Chondrocyte (in vitro differentiated cells): ENCODE results near the gene INTS6. TPM values are rescaled to one million over a fixed set of nuclear protein-coding genes. Genes with fewer than 3 reads are reported as not detected.

ENCODE experiments used
- DNase-seq: peaks from one replicate; pipeline ENCODE4 v3.0.0; 2021; ENCODE audit warnings: mixed read lengths, low spot score
- H3K27ac Mint-ChIP-seq: one replicate; pipeline ENCODE4 v1.8.0; 2021; ENCODE audit warnings: mild to moderate bottlenecking, moderate library complexity, mixed read lengths; ENCODE audit not compliant: unreplicated experiment
- H3K27me3 Mint-ChIP-seq: 2 replicates; pipeline ENCODE4 v1.8.0; 2021; ENCODE audit warnings: low read depth, mixed read lengths
- H3K36me3 Mint-ChIP-seq: 2 replicates; pipeline ENCODE4 v1.8.0; 2021; ENCODE audit warnings: low read depth, mixed read lengths
- H3K4me1 Mint-ChIP-seq: 2 replicates; pipeline ENCODE4 v1.8.0; 2021; ENCODE audit warnings: low read depth, mild to moderate bottlenecking, mixed read lengths
- H3K4me3 Mint-ChIP-seq: one replicate; pipeline ENCODE4 v1.8.0; 2021; ENCODE audit warnings: mild to moderate bottlenecking, moderate library complexity, mixed read lengths; ENCODE audit not compliant: unreplicated experiment
- H3K9me3 Mint-ChIP-seq: 2 replicates; pipeline ENCODE4 v1.8.0; 2021; ENCODE audit warnings: low read depth, mixed read lengths
- CTCF ChIP-seq: fragments of 200-600 bp; sonication (generic); IDR thresholded peaks from 2 replicates; pipeline ENCODE4 v1.5.0; 2021; ENCODE audit warnings: antibody characterized with exemption, mild to moderate bottlenecking, moderate library complexity
- total RNA-seq: library from RNA; stranded (reverse); gene quantifications from 3 replicates; pipeline ENCODE4 v1.2.1, GENCODE V29; 2021

INTS6 gene
- total RNA-seq, 1 donor from 2014 or later = 25.6 TPM

GRCh38 chr13:51481656-51482055, 28.8 kb upstream of the INTS6 start:
- H3K27ac Mint-ChIP-seq = no peak overlapping the region
- no peak for TF ChIP-seq CTCF
- H3K4me3 Mint-ChIP-seq = no peak overlapping the region
- H3K4me1 Mint-ChIP-seq = no peaks in the 10 kb centered on the region
- peaks cover 5% of the 10 kb centered on the region for H3K9me3 Mint-ChIP-seq
- H3K36me3 Mint-ChIP-seq = no peaks in the 10 kb centered on the region
- DNase-seq = no peak
- H3K27me3 Mint-ChIP-seq = no peaks in the 10 kb centered on the region

- no peak overlapping the region for H3K4me3 Mint-ChIP-seq
- no peaks in the 10 kb centered on the region for H3K4me1 Mint-ChIP-seq
- H3K27me3 Mint-ChIP-seq = no peaks in the 10 kb centered on the region
- no peak overlapping the region for H3K27ac Mint-ChIP-seq
- TF ChIP-seq CTCF = no peak
- peaks cover 5% of the 10 kb centered on the region for H3K9me3 Mint-ChIP-seq
- no peak for DNase-seq
- H3K36me3 Mint-ChIP-seq = no peaks in the 10 kb centered on the region
Measured at GRCh38 chr13:51479199-51479523, 26.3 kb upstream of the INTS6 start.

- TF ChIP-seq CTCF = no peak
- H3K36me3 Mint-ChIP-seq = no peaks in the 10 kb centered on the region
- peaks cover 2% of the 10 kb centered on the region for H3K9me3 Mint-ChIP-seq
- H3K27ac Mint-ChIP-seq = no peak overlapping the region
- H3K27me3 Mint-ChIP-seq = no peaks in the 10 kb centered on the region
- H3K4me3 Mint-ChIP-seq = no peak overlapping the region
- H3K4me1 Mint-ChIP-seq = no peaks in the 10 kb centered on the region
- no peak for DNase-seq
Measured at GRCh38 chr13:51478418-51479198, 25.8 kb upstream of the INTS6 start.

- no peak overlapping the region for H3K4me3 Mint-ChIP-seq
- no peaks in the 10 kb centered on the region for H3K9me3 Mint-ChIP-seq
- TF ChIP-seq CTCF = no peak
- DNase-seq = no peak
- H3K27me3 Mint-ChIP-seq = no peaks in the 10 kb centered on the region
- no peak overlapping the region for H3K27ac Mint-ChIP-seq
- H3K4me1 Mint-ChIP-seq = no peaks in the 10 kb centered on the region
- no peaks in the 10 kb centered on the region for H3K36me3 Mint-ChIP-seq
Measured at GRCh38 chr13:51477653-51478324, 25.0 kb upstream of the INTS6 start.

GRCh38 chr13:51477149-51477548, 24.3 kb upstream of the INTS6 start:
- Mint-ChIP-seq H3K4me3 (no peak overlapping the region), H3K27ac (no peak overlapping the region), H3K27me3 (no peaks in the 10 kb centered on the region), H3K4me1 (no peaks in the 10 kb centered on the region), H3K36me3 (no peaks in the 10 kb centered on the region), H3K9me3 (no peaks in the 10 kb centered on the region)
- TF ChIP-seq CTCF = no peak
- DNase-seq = no peak
